ENCODE data around the gene COL11A1.

The COL11A1 gene

DNA sequence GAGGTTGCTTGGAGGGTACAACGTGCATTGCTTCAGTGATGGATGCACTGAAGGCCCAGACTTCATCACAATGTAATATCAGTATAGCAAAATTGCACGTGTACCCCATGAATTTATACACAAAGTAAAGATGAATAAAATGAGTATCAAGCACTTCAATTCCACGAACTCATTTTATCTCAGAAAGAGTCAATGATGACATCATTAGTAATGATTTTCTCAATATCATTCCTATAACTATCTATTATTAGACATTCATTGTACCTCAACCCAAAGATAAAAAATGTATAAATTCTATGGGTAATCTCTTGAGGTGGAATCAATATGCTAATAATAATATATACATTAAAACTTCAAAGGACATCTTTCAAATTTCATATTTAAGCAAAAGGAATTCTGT is 208.4 kb downstream of the COL11A1 start:
- Mint-ChIP-seq H3K4me1 (no peaks in the 10 kb centered on the region), H3K27ac (no peak overlapping the region), H3K9me3 (no peaks in the 10 kb centered on the region), H3K4me3 (no peak overlapping the region), H3K27me3 (no peaks in the 10 kb centered on the region), H3K36me3 (ENCODE audit: low read depth) (no peaks in the 10 kb centered on the region)
- no peak for ATAC-seq
- DNase-seq = no peak

DNA sequence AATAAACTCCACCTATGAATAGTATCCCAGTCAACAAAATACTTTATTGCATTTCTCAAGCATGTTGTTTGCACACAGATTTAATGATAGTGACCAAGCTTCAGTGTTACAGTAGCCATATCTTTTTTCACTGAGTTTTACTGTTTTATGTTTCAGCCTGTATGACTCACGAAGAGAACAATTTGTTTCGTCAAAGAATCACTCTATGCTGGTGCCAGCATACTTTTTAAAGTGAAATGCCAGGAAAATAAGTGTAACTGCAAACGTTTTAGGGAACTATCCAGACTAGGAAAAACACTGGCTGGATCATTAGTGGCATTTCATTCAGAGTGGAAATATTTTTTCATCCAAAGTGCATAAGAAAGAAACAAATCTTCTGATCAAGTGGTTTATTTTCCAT is 210.8 kb downstream of the COL11A1 start:
- no peaks in the 10 kb centered on the region for H3K27me3 Mint-ChIP-seq

DNA sequence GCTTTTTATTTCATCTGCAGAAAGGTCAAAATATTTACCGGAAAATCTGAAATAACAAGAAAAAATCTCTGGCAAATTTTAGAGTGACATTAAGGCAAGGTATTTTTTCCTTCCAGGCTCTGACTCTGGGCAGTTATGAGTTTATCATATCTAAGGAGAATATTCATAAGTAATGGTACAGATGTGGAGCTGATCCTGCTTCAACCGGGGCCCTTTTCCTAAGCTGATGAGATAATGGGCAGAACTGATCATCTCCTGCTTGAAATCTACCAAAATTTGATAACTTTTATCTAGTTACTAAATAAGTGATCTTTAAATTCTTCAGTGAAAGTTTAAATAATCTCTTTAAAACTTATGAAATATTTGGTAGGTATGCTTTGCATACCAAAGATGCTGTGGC is 211.6 kb downstream of the COL11A1 start:
- no peaks in the 10 kb centered on the region for H3K4me1 Mint-ChIP-seq
- ATAC-seq (no peak), DNase-seq (no peak)
- no peak overlapping the region for H3K27ac Mint-ChIP-seq
- H3K27me3 Mint-ChIP-seq = no peaks in the 10 kb centered on the region
- no peaks in the 10 kb centered on the region for H3K36me3 Mint-ChIP-seq (ENCODE audit: low read depth)
- H3K9me3 Mint-ChIP-seq = no peaks in the 10 kb centered on the region
- H3K4me3 Mint-ChIP-seq = no peak overlapping the region

More for the DNA sequence above, 210.8 kb downstream of the COL11A1 start:
- no peaks in the 10 kb centered on the region for H3K36me3 Mint-ChIP-seq (ENCODE audit: low read depth)
- no peaks in the 10 kb centered on the region for H3K4me1 Mint-ChIP-seq
- ATAC-seq = no peak
- no peak for DNase-seq
- no peak overlapping the region for H3K27ac Mint-ChIP-seq
- H3K9me3 Mint-ChIP-seq = no peaks in the 10 kb centered on the region
- H3K4me3 Mint-ChIP-seq = no peak overlapping the region

DNA sequence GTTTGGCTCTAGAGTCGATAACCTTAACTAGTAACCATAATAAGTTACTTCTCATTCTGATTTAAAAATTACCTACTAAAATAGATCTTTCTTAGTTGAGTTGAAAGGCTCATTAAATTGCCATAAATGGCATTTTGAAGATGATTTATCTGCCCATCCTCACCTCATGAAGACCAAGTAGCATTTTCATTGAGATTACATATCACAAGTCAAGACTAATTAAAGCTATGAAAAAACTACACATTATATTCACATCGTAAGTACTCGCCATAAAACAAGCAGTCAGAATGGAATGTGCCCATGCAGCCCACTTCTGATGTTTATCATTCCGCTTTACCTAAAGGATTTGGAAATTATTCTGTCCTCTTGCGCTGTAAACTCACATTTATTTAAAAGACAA is 212.0 kb downstream of the COL11A1 start:
- no peaks in the 10 kb centered on the region for H3K36me3 Mint-ChIP-seq (ENCODE audit: low read depth)
- H3K27me3 Mint-ChIP-seq = no peaks in the 10 kb centered on the region
- H3K4me1 Mint-ChIP-seq = no peaks in the 10 kb centered on the region
- no peak overlapping the region for H3K4me3 Mint-ChIP-seq
- DNase-seq (no peak), ATAC-seq (no peak)
- H3K9me3 Mint-ChIP-seq = no peaks in the 10 kb centered on the region
- H3K27ac Mint-ChIP-seq = no peak overlapping the region

- Mint-ChIP-seq H3K9me3 (no peaks in the 10 kb centered on the region), H3K27ac (no peak overlapping the region), H3K4me3 (no peak overlapping the region), H3K4me1 (no peaks in the 10 kb centered on the region), H3K27me3 (no peaks in the 10 kb centered on the region), H3K36me3 (ENCODE audit: low read depth) (no peaks in the 10 kb centered on the region)
- DNase-seq (no peak), ATAC-seq (no peak)
These were observed 216.3 kb downstream of the COL11A1 start for GRCh38 chr1:102891868-102892625.

GRCh38 chr1:102886638-102887037 is 221.7 kb downstream of the COL11A1 start:
- Mint-ChIP-seq H3K4me3 (no peak overlapping the region), H3K27me3 (no peaks in the 10 kb centered on the region), H3K4me1 (no peaks in the 10 kb centered on the region), H3K36me3 (ENCODE audit: low read depth) (no peaks in the 10 kb centered on the region), H3K9me3 (no peaks in the 10 kb centered on the region), H3K27ac (no peak overlapping the region)
- no peak for DNase-seq
- ATAC-seq = no peak

DNA sequence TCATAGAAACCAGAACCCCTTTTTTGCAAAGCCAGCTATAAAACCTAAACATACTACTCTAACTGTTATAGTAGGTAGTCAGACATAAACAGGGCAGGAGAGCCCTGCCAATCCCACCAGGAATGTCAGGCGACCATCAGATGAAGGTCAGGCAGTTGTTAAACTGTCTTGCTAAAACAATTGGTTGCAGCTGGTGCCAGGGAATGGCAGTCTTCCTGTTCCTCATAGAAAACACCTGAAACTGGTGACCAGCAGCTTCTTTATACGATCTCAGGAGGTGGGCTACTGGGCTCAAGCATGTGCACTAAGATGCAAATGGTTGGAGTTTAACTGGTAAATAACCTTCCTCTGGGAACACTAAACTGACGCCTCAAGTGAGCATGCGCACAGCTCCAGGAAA is 224.1 kb downstream of the COL11A1 start:
- DNase-seq = no peak
- Mint-ChIP-seq H3K36me3 (ENCODE audit: low read depth) (no peaks in the 10 kb centered on the region), H3K27ac (no peak overlapping the region), H3K4me3 (no peak overlapping the region), H3K27me3 (no peaks in the 10 kb centered on the region), H3K4me1 (no peaks in the 10 kb centered on the region), H3K9me3 (no peaks in the 10 kb centered on the region)
- ATAC-seq = no peak

DNA sequence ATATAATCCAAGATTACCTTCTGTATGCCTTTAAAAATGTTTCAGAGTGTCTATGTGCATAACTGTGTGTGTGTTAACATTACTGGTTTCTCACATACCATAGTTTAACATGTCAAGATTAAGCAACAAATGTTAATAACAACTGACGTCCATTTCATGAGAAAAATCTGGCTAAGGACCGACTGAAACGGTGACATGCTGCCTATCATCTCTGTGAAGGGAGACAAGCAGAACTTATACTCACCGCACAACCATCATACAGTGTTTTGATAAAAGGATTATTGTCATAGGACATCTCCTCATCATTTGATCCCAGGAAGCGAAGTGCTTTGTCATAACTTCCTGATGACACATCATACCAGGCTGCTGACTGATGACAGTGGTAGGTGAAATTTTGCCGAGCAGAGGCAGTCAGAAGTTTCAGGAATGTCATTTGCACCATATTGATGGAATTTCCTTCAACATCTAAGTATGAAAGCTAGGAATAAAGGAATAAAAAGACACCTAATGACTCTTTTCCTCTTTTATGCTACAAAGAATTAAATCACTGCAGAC is 228.8 kb downstream of the COL11A1 start:
- no peaks in the 10 kb centered on the region for H3K9me3 Mint-ChIP-seq
- DNase-seq = no peak
- H3K36me3 Mint-ChIP-seq (ENCODE audit: low read depth) = no peaks in the 10 kb centered on the region
- no peak overlapping the region for H3K27ac Mint-ChIP-seq
- H3K27me3 Mint-ChIP-seq = no peaks in the 10 kb centered on the region
- no peak overlapping the region for H3K4me3 Mint-ChIP-seq
- no peaks in the 10 kb centered on the region for H3K4me1 Mint-ChIP-seq
- no peak for ATAC-seq

DNA sequence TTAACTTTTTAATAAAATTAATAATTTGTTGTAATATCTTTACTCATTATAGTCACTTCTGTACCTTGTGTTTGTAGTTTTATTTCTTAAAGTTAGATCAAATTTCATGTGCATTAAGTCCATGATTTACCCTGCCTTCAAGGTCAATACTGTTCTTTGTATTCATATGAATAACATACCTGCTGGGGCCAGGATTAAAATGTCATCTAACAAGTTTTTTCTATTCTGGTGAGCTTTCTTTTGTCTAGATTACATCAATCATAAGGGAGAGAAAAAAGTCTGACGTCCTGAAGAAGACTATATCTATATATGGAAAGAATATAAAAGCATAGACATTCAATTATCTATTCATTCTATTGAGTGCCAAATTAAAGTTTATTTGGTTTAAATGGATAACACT is 232.6 kb downstream of the COL11A1 start:
- H3K27ac Mint-ChIP-seq = no peak overlapping the region
- no peaks in the 10 kb centered on the region for H3K36me3 Mint-ChIP-seq (ENCODE audit: low read depth)
- no peak overlapping the region for H3K4me3 Mint-ChIP-seq
- H3K27me3 Mint-ChIP-seq = no peaks in the 10 kb centered on the region
- no peaks in the 10 kb centered on the region for H3K4me1 Mint-ChIP-seq
- DNase-seq (no peak), ATAC-seq (no peak)
- peaks cover 7% of the 10 kb centered on the region for H3K9me3 Mint-ChIP-seq

- H3K27ac Mint-ChIP-seq = no peak overlapping the region
- no peaks in the 10 kb centered on the region for H3K4me1 Mint-ChIP-seq
- H3K9me3 Mint-ChIP-seq = peaks cover 11% of the 10 kb centered on the region
- no peaks in the 10 kb centered on the region for H3K36me3 Mint-ChIP-seq (ENCODE audit: low read depth)
- no peaks in the 10 kb centered on the region for H3K27me3 Mint-ChIP-seq
- H3K4me3 Mint-ChIP-seq = no peak overlapping the region
- DNase-seq (no peak), ATAC-seq (no peak)
These were observed 235.8 kb downstream of the COL11A1 start for GRCh38 chr1:102872526-102872925.

DNA sequence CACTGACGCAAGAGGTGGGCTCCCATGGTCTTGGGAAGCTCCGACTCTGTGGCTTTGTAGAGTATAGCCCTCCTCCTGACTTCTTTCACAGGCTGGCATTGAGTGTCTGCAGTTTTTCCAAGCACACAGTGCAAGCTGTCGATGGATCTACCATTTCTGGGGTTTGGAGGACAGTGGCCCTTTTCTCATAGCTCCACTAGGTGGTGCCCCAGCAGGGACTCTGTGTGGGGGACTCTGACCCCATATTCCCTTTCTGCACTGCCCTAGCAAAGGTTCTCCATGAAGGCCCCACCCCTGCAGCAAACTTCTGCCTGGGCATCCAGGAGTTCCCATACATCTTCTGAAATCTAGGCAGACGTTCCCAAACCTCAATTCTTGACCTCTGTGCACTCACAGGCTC is 236.2 kb downstream of the COL11A1 start:
- Mint-ChIP-seq H3K36me3 (ENCODE audit: low read depth) (no peaks in the 10 kb centered on the region), H3K27ac (no peak overlapping the region), H3K9me3 (peaks cover 14% of the 10 kb centered on the region), H3K4me3 (no peak overlapping the region), H3K4me1 (no peaks in the 10 kb centered on the region), H3K27me3 (no peaks in the 10 kb centered on the region)
- DNase-seq (no peak), ATAC-seq (no peak)

DNA sequence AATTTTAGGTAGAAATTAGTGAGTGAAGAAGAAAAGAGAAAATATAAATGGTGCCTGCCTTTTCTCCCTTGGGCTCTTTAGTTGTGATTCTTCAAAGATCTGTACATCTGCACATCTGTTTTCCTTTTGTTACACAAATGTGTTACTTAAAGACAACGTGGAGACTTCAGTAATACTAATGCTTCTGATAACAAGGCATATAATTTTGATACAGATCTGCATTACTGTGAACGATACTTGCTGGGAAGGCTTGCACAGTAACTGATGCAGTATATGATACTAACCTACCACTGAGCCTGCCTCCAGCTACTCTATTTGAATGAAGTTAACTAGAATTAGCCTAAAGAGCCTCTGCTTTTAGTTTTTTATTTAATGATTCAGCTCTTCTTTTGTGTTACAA is 244.6 kb downstream of the COL11A1 start:
- ATAC-seq (no peak), DNase-seq (no peak)
- Mint-ChIP-seq H3K27me3 (no peaks in the 10 kb centered on the region), H3K4me1 (no peaks in the 10 kb centered on the region), H3K4me3 (no peak overlapping the region), H3K9me3 (peaks cover 16% of the 10 kb centered on the region), H3K27ac (no peak overlapping the region), H3K36me3 (ENCODE audit: low read depth) (peaks cover 2% of the 10 kb centered on the region)

DNA sequence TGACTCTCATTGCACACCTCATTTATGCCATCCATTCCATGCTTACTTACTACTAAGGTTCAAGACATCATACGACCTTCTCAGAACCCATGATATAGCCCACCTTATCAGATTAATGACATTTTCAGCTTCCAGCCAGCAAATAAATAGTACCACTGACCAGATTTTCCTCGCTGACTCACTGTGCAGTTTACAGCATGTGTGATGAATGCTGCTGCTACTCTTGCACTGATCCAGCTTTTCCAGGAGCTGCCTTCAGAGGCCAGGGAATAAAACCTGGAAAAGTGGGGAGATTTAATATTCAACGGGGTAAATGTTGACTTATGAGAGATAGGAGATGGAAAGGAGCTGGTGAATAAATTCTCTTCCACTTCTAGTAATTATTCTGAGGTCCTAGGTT is 247.1 kb downstream of the COL11A1 start:
- H3K36me3 Mint-ChIP-seq (ENCODE audit: low read depth) = peaks cover 2% of the 10 kb centered on the region
- H3K27me3 Mint-ChIP-seq = no peaks in the 10 kb centered on the region
- DNase-seq (no peak), ATAC-seq (no peak)
- no peak overlapping the region for H3K27ac Mint-ChIP-seq
- H3K9me3 Mint-ChIP-seq = peaks cover 11% of the 10 kb centered on the region
- no peaks in the 10 kb centered on the region for H3K4me1 Mint-ChIP-seq
- no peak overlapping the region for H3K4me3 Mint-ChIP-seq

GRCh38 chr1:102858695-102859094 is 249.6 kb downstream of the COL11A1 start:
- ATAC-seq = no peak
- Mint-ChIP-seq H3K27ac (no peak overlapping the region), H3K27me3 (no peaks in the 10 kb centered on the region), H3K9me3 (peaks cover 19% of the 10 kb centered on the region), H3K4me3 (no peak overlapping the region), H3K4me1 (no peaks in the 10 kb centered on the region), H3K36me3 (ENCODE audit: low read depth) (peaks cover 2% of the 10 kb centered on the region)
- no peak for DNase-seq

DNA sequence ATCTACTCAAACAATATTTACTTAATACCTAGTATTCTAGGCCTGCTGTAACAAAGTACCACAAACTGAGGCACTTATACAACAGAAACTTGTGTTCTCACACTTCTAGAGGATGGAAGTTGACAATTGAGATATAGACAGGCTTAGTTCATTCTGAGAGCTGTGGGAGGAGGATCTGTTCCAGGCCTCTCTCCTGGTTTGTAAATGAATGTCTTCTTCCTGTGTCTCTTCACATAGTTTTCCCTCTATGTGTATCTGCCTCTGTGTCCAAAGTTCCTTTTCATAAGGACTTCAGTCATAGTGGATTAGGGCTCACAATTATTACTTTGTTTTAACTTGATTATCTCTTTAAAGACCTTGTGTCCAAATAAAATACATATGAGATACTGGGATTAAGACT is 251.1 kb downstream of the COL11A1 start:
- H3K4me1 Mint-ChIP-seq = no peaks in the 10 kb centered on the region
- H3K27ac Mint-ChIP-seq = no peak overlapping the region
- no peak for DNase-seq
- peaks cover 23% of the 10 kb centered on the region for H3K9me3 Mint-ChIP-seq
- ATAC-seq = no peak
- peaks cover 2% of the 10 kb centered on the region for H3K36me3 Mint-ChIP-seq (ENCODE audit: low read depth)
- H3K27me3 Mint-ChIP-seq = no peaks in the 10 kb centered on the region
- H3K4me3 Mint-ChIP-seq = no peak overlapping the region

Data from activated naive CD8-positive, alpha-beta T cell treated with anti-CD3 and anti-CD28 coated beads, Interleukin-2, amount 50 U/mL, for 24 hours (primary cell).